ENCODE data around the gene RPL10.
"Not testable (repeated sequence)": the region's sequence is repeated elsewhere in the genome, so short reads cannot be mapped to it uniquely, and the experiment has no call there.

Gene RPL10

GRCh38 chrX:154375156-154375504, 23.0 kb upstream of the RPL10 start:
- in situ Hi-C loops (cut with MboI; ENCODE audit: low sequenced_read_pairs) = no loop called here

- in situ Hi-C loops (cut with MboI; ENCODE audit: low sequenced_read_pairs) = no loop called here
Measured at GRCh38 chrX:154376774-154377173, 21.4 kb upstream of the RPL10 start.

GRCh38 chrX:154378059-154378798, 19.9 kb upstream of the RPL10 start:
- in situ Hi-C loops (cut with MboI; ENCODE audit: low sequenced_read_pairs) = no loop called here

GRCh38 chrX:154378799-154379568, 19.2 kb upstream of the RPL10 start, which contains the start of gene EMD:
Gene EMD, plus strand, starts transcription at chrX:154379295. Its CDS starts 190 bp downstream, at chrX:154379485.
- in situ Hi-C loops (cut with MboI; ENCODE audit: low sequenced_read_pairs) = no loop called here

- in situ Hi-C loops (cut with MboI; ENCODE audit: low sequenced_read_pairs) = no loop called here
Measured at GRCh38 chrX:154379569-154379951, 18.6 kb upstream of the RPL10 start.

- in situ Hi-C loops (cut with MboI; ENCODE audit: low sequenced_read_pairs) = no loop called here
Measured at GRCh38 chrX:154380153-154380552, 18.0 kb upstream of the RPL10 start.

GRCh38 chrX:154380787-154381186, 17.4 kb upstream of the RPL10 start:
- in situ Hi-C loops (cut with MboI; ENCODE audit: low sequenced_read_pairs) = no loop called here

GRCh38 chrX:154381271-154381670, 16.9 kb upstream of the RPL10 start:
- in situ Hi-C loops (cut with MboI; ENCODE audit: low sequenced_read_pairs) = no loop called here

- in situ Hi-C loops (cut with MboI; ENCODE audit: low sequenced_read_pairs) = no loop called here
Measured at GRCh38 chrX:154382483-154383069, 15.6 kb upstream of the RPL10 start.

GRCh38 chrX:154383359-154384283, 14.6 kb upstream of the RPL10 start:
- in situ Hi-C loops (cut with MboI; ENCODE audit: low sequenced_read_pairs) = no loop called here

- in situ Hi-C loops (cut with MboI; ENCODE audit: low sequenced_read_pairs) = no loop called here
Measured at GRCh38 chrX:154384284-154384892, 13.8 kb upstream of the RPL10 start.

GRCh38 chrX:154388094-154388493, 10.1 kb upstream of the RPL10 start:
- in situ Hi-C loops (cut with MboI; ENCODE audit: low sequenced_read_pairs) = not testable (repeated sequence)

GRCh38 chrX:154388649-154389048, 9.5 kb upstream of the RPL10 start:
- in situ Hi-C loops (cut with MboI; ENCODE audit: low sequenced_read_pairs) = not testable (repeated sequence)

GRCh38 chrX:154389812-154390747, 8.1 kb upstream of the RPL10 start:
- in situ Hi-C loops (cut with MboI; ENCODE audit: low sequenced_read_pairs) = not testable (repeated sequence)

- in situ Hi-C loops (cut with MboI; ENCODE audit: low sequenced_read_pairs) = not testable (repeated sequence)
Measured at GRCh38 chrX:154396363-154396762, 1.8 kb upstream of the RPL10 start.

- in situ Hi-C loops (cut with MboI; ENCODE audit: low sequenced_read_pairs) = no loop called here
Measured at GRCh38 chrX:154396973-154397887, 947 bp upstream of the RPL10 start.

GRCh38 chrX:154398668-154399526, 720 bp downstream of the RPL10 start:
- in situ Hi-C loops (cut with MboI; ENCODE audit: low sequenced_read_pairs) = no loop called here

All from HL-60/S4 (cell line).